Activated CD4-positive, alpha-beta T cell treated with anti-CD3 and anti-CD28 coated beads for 36 hours (primary cell): ENCODE data around the gene TRIM17. TPM values are rescaled to one million over a fixed set of nuclear protein-coding genes. Genes with fewer than 3 reads are reported as not detected.

Source experiments
- ATAC-seq: fragments of 200-7000 bp; cut with Tn5 transposase; one replicate; pipeline ENCODE4 v1.10.0; 2021; ENCODE audit warnings: mild to moderate bottlenecking, moderate library complexity
- CTCF ChIA-PET: fragments of 350-600 bp; sonication (Branson Sonifier 250); formaldehyde crosslinking; loops from one replicate; lab custom pipeline; 2021; ENCODE audit warnings: antibody characterized with exemption; lab: Charles Lee
- POLR2A ChIA-PET: fragments of 350-600 bp; sonication (Branson Sonifier 250); formaldehyde crosslinking; loops from one replicate; lab custom pipeline; 2021; ENCODE audit warnings: antibody characterized with exemption, inconsistent platforms; lab: Charles Lee
- DNase-seq: peaks from one replicate; pipeline ENCODE4 v3.0.0-alpha.2; 2020
- H3K27ac Mint-ChIP-seq: one replicate; pipeline ENCODE4 v1.8.0; 2021; ENCODE audit warnings: mixed read lengths
- H3K27me3 Mint-ChIP-seq: one replicate; pipeline ENCODE4 v1.8.0; 2021; ENCODE audit warnings: mixed read lengths
- H3K36me3 Mint-ChIP-seq: one replicate; pipeline ENCODE4 v1.8.0; 2021; ENCODE audit warnings: low read depth, mixed read lengths
- H3K4me1 Mint-ChIP-seq: one replicate; pipeline ENCODE4 v1.8.0; 2021; ENCODE audit warnings: mixed read lengths
- H3K4me3 Mint-ChIP-seq: one replicate; pipeline ENCODE4 v1.8.0; 2021; ENCODE audit warnings: mild to moderate bottlenecking, moderate library complexity, mixed read lengths
- H3K9me3 Mint-ChIP-seq: one replicate; pipeline ENCODE4 v1.8.0; 2021; ENCODE audit warnings: low read depth, mixed read lengths
- intact Hi-C, 2 experiments: fragments of 100-400 bp; cut with DNase I in 1 of 2; cut with micrococcal nuclease in 1 of 2; formaldehyde crosslinking; loops; one replicate each; pipeline versions ENCODE4 v1.14.2 to v1.15.1; 2022 to 2024; cut with DNase I, micrococcal nuclease
- total RNA-seq, 2 experiments: library from RNA; stranded (reverse); gene quantifications; one replicate each; pipeline ENCODE4 v1.2.3, GENCODE V29; 2021

TRIM17 gene
- total RNA-seq, 2 experiments from 2014 or later: 1.2 to 1.3 TPM

DNA sequence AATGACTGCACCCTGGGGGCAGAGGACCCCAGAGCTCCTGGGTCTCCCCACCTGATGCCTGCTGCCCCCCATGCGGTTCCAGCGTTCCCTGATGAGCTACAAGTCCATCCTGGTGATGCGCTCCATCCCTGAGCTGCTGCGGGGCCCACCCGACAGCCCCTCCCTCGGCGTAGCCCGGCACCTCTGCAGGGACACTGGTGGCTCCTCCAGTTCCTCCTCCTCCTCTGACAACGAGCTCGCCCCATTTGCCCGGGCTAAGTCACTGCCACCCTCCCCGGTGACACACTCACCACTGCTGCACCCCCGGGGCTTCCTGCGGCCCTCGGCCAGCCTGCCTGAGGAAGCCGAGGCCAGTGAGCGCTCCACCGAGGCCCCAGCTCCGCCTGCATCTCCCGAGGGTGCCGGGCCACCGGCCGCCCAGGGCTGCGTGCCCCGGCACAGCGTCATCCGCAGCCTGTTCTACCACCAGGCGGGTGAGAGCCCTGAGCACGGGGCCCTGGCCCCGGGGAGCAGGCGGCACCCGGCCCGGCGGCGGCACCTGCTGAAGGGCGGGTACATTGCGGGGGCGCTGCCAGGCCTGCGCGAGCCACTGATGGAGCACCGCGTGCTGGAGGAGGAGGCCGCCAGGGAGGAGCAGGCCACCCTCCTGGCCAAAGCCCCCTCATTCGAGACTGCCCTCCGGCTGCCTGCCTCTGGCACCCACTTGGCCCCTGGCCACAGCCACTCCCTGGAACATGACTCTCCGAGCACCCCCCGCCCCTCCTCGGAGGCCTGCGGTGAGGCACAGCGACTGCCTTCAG, 45.5 kb downstream of the TRIM17 start:
- H3K4me3 Mint-ChIP-seq: no peak overlapping the region
- no peak overlapping the region for H3K27ac Mint-ChIP-seq
- ATAC-seq (no peak), DNase-seq (no peak)
- intact Hi-C loops: no loop called here
- ChIA-PET POLR2A (no interaction called here), CTCF (interaction anchor here (1.0 kb wide), 1 partner anchor 158 kb away, joined by 3 read pairs; no protein-coding TSS in a partner anchor)
- H3K36me3 Mint-ChIP-seq: no peaks in the 10 kb centered on the region
- no peaks in the 10 kb centered on the region for H3K4me1 Mint-ChIP-seq
- no peaks in the 10 kb centered on the region for H3K9me3 Mint-ChIP-seq
- no peaks in the 10 kb centered on the region for H3K27me3 Mint-ChIP-seq

DNA sequence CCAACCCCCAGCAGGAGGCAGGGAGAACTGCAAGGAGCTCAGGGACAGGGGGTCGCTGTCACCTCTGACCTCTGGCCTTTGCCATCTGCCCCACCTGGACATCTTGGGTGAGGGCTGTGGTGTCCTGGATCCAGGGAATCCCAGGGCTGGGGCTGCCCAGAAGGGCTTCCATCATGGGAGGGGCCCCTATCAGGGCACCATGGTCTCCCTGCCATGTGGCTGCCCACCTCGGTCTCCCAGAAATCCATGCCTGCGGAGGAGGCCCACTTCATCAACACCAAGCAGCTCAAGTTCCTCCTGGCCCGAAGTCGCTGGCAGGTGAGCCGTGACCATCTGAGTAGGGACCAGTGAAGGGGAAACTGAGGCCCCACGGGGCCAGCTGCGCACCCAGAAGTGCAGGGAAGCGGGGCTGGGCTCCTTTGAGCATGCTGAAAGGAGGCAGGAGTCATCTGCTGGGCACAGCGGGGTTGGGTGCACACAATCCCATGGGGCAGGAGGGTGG, 46.2 kb downstream of the TRIM17 start:
- Mint-ChIP-seq H3K27me3 (no peaks in the 10 kb centered on the region), H3K4me3 (no peak overlapping the region), H3K36me3 (no peaks in the 10 kb centered on the region), H3K4me1 (no peaks in the 10 kb centered on the region), H3K9me3 (no peaks in the 10 kb centered on the region), H3K27ac (no peak overlapping the region)
- ATAC-seq (no peak), DNase-seq (no peak)
- ChIA-PET POLR2A (no interaction called here), CTCF (interaction anchor here (1.0 kb wide), 1 partner anchor 157 kb away, joined by 3 read pairs; no protein-coding TSS in a partner anchor)
- intact Hi-C loops: no loop called here

DNA sequence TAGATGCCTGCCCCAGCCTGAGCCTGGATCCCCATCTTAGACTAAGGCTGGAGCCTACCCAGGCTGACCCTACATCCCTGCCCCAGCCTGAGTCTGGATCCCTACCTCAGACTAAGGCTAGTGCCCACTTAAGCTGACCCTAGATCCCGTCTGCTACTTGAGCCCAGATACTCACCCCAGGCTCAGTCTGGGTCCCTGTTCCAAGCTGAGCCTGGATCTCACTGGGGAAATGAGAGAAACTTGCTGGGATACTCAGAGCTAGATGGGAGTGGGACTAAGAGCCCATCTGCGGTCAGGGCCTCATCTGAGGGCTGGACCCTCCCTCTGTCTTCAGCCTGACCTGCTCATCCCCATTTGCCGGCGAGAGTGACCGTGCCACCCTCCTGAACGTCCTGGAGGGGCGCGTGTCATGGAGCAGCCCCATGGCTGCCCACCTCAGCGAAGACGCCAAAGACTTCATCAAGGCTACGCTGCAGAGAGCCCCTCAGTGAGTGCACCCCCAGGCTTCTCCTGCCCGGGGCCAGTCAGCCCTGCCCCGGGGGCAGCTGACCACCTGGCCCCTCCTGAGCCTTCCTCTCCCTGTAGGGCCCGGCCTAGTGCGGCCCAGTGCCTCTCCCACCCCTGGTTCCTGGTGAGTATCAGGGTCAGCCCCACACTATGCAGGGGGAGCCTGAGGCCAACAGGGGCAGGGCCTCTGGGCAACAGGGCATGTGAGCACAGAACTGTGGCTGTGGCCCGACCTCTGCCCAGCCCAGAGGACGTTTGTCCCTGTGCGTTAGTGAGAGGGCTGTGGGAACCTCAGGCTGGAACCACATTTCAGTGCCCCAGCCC, 46.8 kb downstream of the TRIM17 start:
- no peaks in the 10 kb centered on the region for H3K36me3 Mint-ChIP-seq
- no peaks in the 10 kb centered on the region for H3K9me3 Mint-ChIP-seq
- H3K27ac Mint-ChIP-seq: no peak overlapping the region

DNA sequence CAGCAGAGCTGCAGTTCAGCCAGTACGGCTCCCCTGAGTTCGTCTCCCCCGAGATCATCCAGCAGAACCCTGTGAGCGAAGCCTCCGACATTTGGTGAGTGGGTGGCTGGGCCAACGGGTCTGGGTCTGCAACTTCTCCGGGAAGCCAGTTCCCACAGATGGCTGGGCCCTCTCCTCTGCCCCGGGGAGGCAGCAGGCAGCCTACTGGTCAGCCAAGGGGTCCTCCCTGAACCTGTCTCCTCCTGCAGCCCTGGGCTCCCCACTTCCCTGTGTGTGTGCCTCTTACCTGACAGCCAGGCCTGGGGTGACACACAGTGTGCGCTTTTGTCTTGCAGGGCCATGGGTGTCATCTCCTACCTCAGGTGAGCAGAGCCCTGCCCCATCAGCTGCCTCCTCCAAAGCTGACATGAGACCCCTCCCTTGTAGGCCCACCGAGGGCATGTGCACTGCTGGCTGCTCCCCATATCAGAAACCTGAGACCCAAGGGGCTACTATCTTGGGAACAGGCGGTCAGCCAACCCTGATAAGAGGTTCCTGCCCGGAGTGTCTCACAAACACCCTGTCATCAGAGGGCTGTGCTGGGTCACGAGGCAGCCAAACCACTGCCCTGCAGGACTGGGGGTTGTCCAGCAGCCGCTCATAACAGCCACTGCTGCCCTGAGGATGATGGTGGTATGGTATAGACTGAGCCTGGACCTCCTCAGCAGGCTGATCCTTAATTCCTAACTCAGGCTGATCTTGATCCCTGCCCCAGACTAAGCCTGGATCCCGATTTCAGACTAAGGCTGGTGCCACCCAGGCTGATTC, 47.7 kb downstream of the TRIM17 start:
- Mint-ChIP-seq H3K4me3 (no peak overlapping the region), H3K27ac (no peak overlapping the region), H3K27me3 (no peaks in the 10 kb centered on the region), H3K4me1 (no peaks in the 10 kb centered on the region), H3K36me3 (no peaks in the 10 kb centered on the region), H3K9me3 (no peaks in the 10 kb centered on the region)
- CTCF ChIA-PET: no interaction called here
- DNase-seq: no peak
- intact Hi-C loops: no loop called here
- ATAC-seq: no peak
- POLR2A ChIA-PET: no interaction called here

More for the DNA sequence above, 46.8 kb downstream of the TRIM17 start:
- CTCF ChIA-PET: no interaction called here
- Mint-ChIP-seq H3K4me1 (no peaks in the 10 kb centered on the region), H3K4me3 (no peak overlapping the region), H3K27me3 (no peaks in the 10 kb centered on the region)
- intact Hi-C loops: no loop called here
- ATAC-seq (no peak), DNase-seq (no peak)
- POLR2A ChIA-PET: no interaction called here

GRCh38 chr1:228367798-228368791, 48.6 kb downstream of the TRIM17 start:
- H3K27me3 Mint-ChIP-seq: no peaks in the 10 kb centered on the region
- H3K4me3 Mint-ChIP-seq: no peak overlapping the region
- no peaks in the 10 kb centered on the region for H3K36me3 Mint-ChIP-seq
- H3K9me3 Mint-ChIP-seq: no peaks in the 10 kb centered on the region
- intact Hi-C loops: no loop called here
- H3K4me1 Mint-ChIP-seq: no peaks in the 10 kb centered on the region
- no peak for ATAC-seq
- ChIA-PET CTCF (interaction anchor here (0.6 kb wide), 1 partner anchor 256 kb away, joined by 3 read pairs; no protein-coding TSS in a partner anchor), POLR2A (no interaction called here)
- no peak for DNase-seq
- H3K27ac Mint-ChIP-seq: no peak overlapping the region

DNA sequence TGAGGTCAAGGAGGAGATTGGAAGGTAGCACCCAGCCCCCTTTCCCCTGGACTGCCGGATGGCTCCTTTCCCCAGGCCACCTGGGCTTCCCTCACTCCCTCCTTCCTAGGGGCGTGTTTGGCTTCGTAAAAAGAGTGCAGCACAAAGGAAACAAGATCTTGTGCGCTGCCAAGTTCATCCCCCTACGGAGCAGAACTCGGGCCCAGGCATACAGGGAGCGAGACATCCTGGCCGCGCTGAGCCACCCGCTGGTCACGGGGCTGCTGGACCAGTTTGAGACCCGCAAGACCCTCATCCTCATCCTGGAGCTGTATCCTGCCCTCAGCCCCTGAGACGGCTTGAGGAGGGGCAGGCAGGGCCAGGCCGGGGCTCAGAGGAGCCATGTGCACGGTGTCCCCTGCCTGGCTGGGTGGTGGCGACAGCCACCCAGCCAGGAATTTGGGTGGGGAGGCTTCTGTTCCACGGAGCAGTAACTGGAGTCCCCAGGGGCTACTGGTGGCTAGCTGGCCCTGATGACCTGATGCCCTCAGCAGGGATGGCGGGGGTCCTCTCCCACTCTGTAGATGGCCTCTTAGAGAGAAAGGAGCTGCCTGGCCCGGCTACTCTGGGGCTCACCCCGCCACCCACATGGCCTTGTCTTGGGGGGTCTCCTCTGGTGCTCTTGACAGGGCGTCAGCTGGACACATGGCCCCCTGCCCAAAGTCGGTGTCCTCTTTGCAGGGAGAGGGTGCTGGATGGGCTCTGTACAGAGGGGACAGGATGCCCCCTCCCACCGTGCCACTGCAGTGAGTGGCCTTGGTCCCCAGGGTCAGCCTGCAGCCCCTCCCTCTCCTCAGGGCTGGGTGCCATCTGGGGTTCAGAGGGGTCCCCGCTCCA, 49.6 kb downstream of the TRIM17 start:
- intact Hi-C loops: no loop called here
- ChIA-PET CTCF (interaction anchor here (0.6 kb wide), 1 partner anchor 39 kb away, joined by 3 read pairs; no protein-coding TSS in a partner anchor), POLR2A (no interaction called here)
- Mint-ChIP-seq H3K4me3 (no peak overlapping the region), H3K27me3 (no peaks in the 10 kb centered on the region), H3K9me3 (no peaks in the 10 kb centered on the region), H3K27ac (no peak overlapping the region), H3K36me3 (no peaks in the 10 kb centered on the region), H3K4me1 (no peaks in the 10 kb centered on the region)
- no peak for ATAC-seq
- DNase-seq: no peak

DNA sequence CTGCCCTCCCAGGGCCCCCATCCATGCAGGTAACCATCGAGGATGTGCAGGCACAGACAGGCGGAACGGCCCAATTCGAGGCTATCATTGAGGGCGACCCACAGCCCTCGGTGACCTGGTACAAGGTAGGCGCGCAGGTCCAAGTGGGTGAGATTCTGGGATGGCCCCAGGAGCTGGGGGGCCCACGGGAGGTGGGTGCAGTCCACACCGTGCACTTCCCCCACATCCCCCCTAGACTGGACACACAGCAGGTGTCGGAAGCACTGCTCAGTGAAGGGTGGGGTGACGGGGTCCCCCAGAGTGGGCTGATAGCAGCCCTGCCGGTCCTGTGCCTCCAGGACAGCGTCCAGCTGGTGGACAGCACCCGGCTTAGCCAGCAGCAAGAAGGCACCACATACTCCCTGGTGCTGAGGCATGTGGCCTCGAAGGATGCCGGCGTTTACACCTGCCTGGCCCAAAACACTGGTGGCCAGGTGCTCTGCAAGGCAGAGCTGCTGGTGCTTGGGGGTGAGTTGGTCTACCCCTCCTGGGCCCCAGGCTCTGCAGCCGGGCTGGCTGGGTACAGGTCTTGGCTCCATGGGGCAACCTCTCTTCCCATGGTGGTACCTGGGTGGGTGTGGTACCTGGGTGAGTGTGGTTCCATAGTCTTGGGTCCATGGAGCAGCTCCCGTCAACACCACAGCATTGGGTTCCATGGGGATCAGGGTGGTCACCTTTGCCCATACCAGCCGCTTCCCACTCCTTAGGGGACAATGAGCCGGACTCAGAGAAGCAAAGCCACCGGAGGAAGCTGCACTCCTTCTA, 50.4 kb downstream of the TRIM17 start:
- CTCF ChIA-PET: no interaction called here
- H3K27me3 Mint-ChIP-seq: no peaks in the 10 kb centered on the region
- no peaks in the 10 kb centered on the region for H3K36me3 Mint-ChIP-seq
- no peaks in the 10 kb centered on the region for H3K4me1 Mint-ChIP-seq
- intact Hi-C loops: no loop called here
- H3K4me3 Mint-ChIP-seq: no peak overlapping the region
- no peaks in the 10 kb centered on the region for H3K9me3 Mint-ChIP-seq
- ATAC-seq (no peak), DNase-seq (no peak)
- H3K27ac Mint-ChIP-seq: no peak overlapping the region
- POLR2A ChIA-PET: no interaction called here

DNA sequence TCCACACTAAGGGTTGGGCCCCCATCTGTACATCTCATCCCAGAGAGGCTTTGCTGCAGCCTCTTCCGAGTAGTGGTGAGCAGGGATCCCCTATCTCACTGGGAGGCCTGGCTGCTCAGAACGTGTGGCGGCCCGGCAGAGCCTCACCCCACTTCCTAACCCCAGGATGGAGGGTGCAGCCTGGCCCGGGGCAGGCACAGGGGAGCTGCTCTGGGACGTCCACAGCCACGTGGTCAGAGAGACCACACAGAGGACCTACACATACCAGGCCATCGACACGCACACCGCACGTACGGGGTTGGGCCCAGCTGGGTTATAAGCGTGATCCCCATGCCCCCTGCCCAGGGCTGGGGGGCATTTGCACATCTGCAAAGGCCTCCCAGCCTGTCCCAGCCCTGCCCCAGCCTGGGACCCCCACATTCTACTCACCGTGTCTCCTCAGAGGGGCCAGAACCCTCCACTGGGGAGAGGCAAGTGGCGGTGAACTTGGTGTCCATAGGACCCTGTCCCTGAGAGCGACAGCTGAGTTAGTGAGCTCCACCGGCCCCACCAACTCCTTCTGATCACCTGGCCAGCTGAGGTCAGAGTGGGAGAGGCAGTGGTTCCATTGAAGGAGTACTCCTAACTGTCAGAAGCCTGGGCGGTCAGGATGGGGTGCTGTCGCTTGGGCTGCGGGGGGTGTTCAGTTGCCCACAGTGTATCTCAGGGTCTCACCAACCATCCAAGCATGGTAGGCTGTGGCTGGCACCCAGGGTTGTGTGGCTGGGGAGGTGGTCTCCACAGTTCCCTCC, 51.2 kb downstream of the TRIM17 start:
- no peaks in the 10 kb centered on the region for H3K36me3 Mint-ChIP-seq

GRCh38 chr1:228364706-228365213, 51.9 kb downstream of the TRIM17 start:
- H3K4me3 Mint-ChIP-seq: no peak overlapping the region
- intact Hi-C loops: no loop called here
- no peaks in the 10 kb centered on the region for H3K4me1 Mint-ChIP-seq
- no peak overlapping the region for H3K27ac Mint-ChIP-seq
- ATAC-seq (no peak), DNase-seq (no peak)
- CTCF ChIA-PET: no interaction called here
- POLR2A ChIA-PET: no interaction called here
- no peaks in the 10 kb centered on the region for H3K36me3 Mint-ChIP-seq
- H3K9me3 Mint-ChIP-seq: no peaks in the 10 kb centered on the region
- H3K27me3 Mint-ChIP-seq: no peaks in the 10 kb centered on the region

More for the DNA sequence above, 51.2 kb downstream of the TRIM17 start:
- ChIA-PET POLR2A (no interaction called here), CTCF (no interaction called here)
- H3K27me3 Mint-ChIP-seq: no peaks in the 10 kb centered on the region
- ATAC-seq (no peak), DNase-seq (no peak)
- no peak overlapping the region for H3K4me3 Mint-ChIP-seq
- H3K4me1 Mint-ChIP-seq: no peaks in the 10 kb centered on the region
- intact Hi-C loops: no loop called here
- H3K27ac Mint-ChIP-seq: no peak overlapping the region
- H3K9me3 Mint-ChIP-seq: no peaks in the 10 kb centered on the region
